Hematopoietic multipotent progenitor cell treated with erythropoietin and hydrocortisone succinate and interleukin-3 and kit ligand, for 4 days (in vitro differentiated cells): ENCODE measurements around the gene CDH1.
"Not testable (repeated sequence)": the region's sequence is repeated elsewhere in the genome, so short reads cannot be mapped to it uniquely, and the experiment has no call there.

Source experiments
- DNase-seq: peaks from one replicate; pipeline ENCODE4 v3.0.0-alpha.2; 2015

The CDH1 gene

GRCh38 chr16:68762996-68763756 is 26.1 kb downstream of the CDH1 start:
- DNase-seq, result no peak

GRCh38 chr16:68764862-68765261 is 27.8 kb downstream of the CDH1 start:
- DNase-seq, result peak; percentile 71

DNA sequence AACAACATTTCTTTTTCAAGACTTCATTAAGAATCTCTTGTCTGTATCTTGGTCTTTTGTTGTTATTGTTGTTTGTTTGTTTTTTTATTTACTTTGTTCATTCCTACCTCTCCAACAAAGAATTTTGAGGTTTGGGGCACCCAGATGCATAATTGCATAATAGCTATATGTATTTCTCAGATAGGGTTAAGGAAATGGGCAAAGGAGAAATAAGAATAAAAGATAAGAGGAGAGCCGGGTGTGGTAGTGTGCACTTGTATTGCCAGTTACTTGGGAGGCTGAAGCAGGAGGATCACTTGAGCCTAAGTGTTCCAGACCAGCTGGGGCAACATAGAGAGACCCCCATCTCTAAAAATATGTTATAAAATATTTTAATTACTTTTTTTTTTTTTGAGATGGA is 30.5 kb downstream of the CDH1 start:
- peak; percentile 59 for DNase-seq

- DNase-seq, result no peak
Observed at GRCh38 chr16:68768175-68768574, 31.1 kb downstream of the CDH1 start.

DNA sequence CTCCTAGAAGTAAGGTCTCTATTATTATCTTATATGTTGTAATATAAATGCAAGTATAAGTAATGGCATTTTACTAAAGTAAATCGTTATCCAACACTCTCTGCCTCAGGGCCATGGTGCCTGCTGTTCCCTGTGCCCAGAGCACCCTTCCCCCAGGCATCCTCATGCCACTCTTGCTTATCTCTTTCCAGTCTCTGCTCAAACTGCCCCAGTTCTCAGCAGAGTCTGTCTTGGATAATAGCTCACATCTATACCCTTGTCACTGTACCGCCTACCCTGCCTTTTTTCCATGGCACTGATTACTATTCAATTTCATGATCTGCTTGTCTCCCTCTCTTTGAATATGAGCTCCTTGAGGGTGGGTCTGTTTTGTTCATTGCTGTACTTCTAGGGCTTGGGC is 31.7 kb downstream of the CDH1 start:
- peak; percentile 84 for DNase-seq

GRCh38 chr16:68770671-68771070 is 33.6 kb downstream of the CDH1 start:
- DNase-seq, result peak; percentile 82

GRCh38 chr16:68772030-68772681 is 35.1 kb downstream of the CDH1 start:
- DNase-seq, result peak; percentile 98

GRCh38 chr16:68772871-68773270 is 35.8 kb downstream of the CDH1 start:
- no peak for DNase-seq

GRCh38 chr16:68774982-68775634 is 38.0 kb downstream of the CDH1 start:
- no peak for DNase-seq

GRCh38 chr16:68776821-68777485 is 39.9 kb downstream of the CDH1 start:
- DNase-seq, result peak; percentile 66

DNA sequence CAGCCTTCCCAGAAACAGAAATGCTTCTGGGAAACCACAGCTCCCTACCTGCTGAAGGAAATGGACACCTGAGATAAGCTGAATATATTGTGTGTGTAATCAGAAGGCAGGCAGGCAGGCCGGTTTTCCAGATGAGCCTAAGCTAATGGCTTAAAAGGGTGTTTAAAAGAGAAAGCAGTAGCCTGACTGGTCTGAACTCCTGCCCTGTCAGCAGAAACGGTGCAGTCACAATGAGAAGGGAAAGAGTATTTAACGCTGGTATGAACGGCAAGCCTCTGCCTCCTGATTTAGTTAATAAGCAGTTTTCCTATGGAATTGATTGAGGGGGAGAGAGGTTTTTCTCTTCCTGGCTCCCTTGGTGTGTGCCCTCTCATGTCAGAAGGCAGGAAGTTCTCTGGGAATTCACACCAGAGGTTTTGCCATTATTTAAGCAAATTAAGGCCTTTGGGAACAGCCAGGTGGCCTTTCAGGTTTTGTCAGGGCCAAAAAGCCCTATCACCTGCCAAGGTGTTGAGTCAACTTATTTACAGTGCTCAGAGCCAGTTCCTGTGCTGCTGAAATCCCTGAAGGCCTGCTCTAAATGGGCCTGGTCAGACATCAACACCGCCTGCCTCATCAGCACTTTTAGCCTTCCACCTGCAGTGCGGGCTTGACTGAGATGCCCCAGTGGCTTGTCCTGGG is 41.6 kb downstream of the CDH1 start:
- DNase-seq, result no peak

- no peak for DNase-seq
Observed at GRCh38 chr16:68779891-68780290, 42.8 kb downstream of the CDH1 start.

GRCh38 chr16:68781784-68782183 is 44.7 kb downstream of the CDH1 start:
- peak; percentile 60 for DNase-seq

- DNase-seq, result peak; percentile 80
Observed at GRCh38 chr16:68782198-68783174, 45.4 kb downstream of the CDH1 start.

DNA sequence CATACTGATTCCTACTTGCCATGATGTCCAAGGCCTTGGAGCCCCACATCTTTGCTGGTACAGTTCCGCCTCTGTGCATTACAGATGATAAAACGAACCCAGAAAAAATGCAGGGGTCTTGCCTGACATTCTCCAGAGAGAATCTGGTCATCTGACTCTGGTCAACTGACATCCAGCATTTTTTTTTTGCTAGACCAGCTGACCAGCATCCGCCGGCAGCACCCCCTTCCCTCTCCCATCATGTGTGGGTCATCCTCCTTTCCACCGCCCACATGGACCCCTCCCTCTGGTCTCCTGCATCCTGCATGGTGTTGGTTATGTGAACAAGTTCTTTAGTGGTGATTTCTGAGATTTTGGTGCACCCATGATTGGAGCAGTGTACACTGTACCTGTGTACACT is 47.1 kb downstream of the CDH1 start:
- no peak for DNase-seq

GRCh38 chr16:68784721-68785120 is 47.6 kb downstream of the CDH1 start:
- DNase-seq, result no peak

GRCh38 chr16:68785715-68786114 is 48.6 kb downstream of the CDH1 start:
- DNase-seq, result no peak

GRCh38 chr16:68786685-68787418 is 49.8 kb downstream of the CDH1 start:
- no peak for DNase-seq

GRCh38 chr16:68787419-68787807 is 50.3 kb downstream of the CDH1 start:
- DNase-seq, result not testable (repeated sequence)

DNA sequence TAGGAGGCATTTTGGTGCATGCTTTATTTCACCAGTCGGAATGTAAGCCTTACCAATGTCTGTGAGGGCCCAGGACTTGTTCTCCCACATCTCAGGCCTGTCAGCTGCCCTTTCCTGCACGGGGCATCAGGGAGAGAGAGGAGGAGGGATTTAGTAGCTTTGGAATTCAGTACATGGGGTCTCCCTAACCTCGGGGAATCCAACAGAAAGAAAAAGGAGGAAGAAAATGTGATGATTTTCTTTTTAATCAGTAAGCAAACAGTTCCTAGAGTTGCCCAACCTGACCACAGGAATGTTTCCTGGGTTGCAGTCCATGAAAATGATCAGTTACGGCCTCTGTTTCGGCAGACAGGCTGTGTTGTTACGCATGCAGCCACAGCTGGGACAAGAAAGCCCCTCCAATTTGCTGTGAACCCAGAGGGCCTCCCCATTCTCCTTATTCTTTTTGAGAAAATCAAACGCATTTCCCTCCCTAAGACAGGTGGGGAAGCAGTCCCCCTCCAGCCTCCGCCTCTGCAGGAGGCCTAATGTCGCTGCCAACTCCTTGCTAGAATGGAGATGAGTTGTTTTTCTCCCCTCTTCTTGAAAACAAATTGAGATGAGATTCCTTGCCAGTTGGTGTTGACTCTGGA is 53.2 kb downstream of the CDH1 start:
- DNase-seq, result no peak
